ENCODE data around the gene UBE2R2.

UBE2R2 gene

DNA sequence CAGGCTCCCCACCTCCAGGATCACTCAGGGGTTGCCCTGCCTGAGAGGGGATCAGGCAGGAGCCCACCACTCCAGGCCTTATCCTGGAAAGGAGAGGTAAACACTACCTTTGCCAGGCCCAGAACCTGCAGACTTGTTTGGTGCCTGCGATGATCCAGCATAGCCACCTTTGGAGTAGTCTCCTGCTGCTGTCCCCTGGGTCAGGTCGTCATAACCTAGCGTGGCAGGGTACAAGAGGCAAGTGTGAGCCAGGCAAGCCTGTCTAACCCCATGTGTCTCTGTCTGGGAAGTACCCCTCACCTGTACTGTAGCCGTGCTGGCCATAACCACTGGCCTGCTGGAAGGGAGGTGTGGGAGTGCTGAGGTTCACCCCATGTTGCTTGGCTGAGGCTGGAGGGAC, 106.1 kb downstream of the UBE2R2 start:
- DNase-seq (ENCODE audit: low read depth): no peak
- H3K4me3 ChIP-seq (ENCODE audit: low read depth, low read length): no peak overlapping the region
- TF ChIP-seq, protein P1, sequence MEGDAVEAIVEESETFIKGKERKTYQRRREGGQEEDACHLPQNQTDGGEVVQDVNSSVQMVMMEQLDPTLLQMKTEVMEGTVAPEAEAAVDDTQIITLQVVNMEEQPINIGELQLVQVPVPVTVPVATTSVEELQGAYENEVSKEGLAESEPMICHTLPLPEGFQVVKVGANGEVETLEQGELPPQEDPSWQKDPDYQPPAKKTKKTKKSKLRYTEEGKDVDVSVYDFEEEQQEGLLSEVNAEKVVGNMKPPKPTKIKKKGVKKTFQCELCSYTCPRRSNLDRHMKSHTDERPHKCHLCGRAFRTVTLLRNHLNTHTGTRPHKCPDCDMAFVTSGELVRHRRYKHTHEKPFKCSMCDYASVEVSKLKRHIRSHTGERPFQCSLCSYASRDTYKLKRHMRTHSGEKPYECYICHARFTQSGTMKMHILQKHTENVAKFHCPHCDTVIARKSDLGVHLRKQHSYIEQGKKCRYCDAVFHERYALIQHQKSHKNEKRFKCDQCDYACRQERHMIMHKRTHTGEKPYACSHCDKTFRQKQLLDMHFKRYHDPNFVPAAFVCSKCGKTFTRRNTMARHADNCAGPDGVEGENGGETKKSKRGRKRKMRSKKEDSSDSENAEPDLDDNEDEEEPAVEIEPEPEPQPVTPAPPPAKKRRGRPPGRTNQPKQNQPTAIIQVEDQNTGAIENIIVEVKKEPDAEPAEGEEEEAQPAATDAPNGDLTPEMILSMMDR (IDR thresholded peaks at IDR 0.05; ENCODE audit: low read depth, low read length, missing control alignments): no peak

DNA sequence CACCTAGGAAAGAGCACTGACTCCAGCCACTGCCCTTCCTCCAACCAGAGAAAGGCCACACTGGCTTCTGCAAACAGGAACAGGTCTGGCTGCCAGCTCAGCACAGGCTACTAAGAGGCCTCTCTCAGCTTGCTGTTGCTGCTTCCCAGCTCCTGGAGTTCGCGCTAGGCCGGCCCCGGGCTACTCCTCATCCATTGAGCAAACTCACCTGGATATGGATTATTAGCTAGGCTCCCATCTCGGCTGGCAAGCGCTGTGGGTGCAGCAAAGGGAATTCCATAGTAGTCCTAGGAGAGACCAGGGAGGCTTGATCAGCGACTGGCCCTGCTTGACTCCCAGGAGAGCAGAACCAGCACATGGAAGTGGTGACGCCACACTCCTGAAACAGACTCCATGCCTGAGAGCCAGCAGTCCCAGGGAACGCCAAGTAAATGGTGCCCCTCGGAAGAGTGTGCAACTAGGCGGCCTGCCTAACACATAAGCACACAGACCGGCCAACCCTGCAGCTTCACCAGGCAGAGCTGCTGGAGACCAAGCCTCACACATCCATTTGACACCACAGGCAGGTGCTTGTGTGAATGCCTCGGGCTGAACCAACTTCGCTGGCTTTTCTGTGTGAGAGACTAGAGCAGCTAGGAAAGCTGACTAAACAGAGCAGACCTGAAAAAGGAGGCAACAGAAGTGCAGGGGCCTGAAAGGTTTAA, 107.2 kb downstream of the UBE2R2 start:
- no peak overlapping the region for H3K4me3 ChIP-seq (ENCODE audit: low read depth, low read length)
- no peak for DNase-seq (ENCODE audit: low read depth)
- TF ChIP-seq, protein P1 (IDR thresholded peaks at IDR 0.05; ENCODE audit: low read depth, low read length, missing control alignments): no peak

DNA sequence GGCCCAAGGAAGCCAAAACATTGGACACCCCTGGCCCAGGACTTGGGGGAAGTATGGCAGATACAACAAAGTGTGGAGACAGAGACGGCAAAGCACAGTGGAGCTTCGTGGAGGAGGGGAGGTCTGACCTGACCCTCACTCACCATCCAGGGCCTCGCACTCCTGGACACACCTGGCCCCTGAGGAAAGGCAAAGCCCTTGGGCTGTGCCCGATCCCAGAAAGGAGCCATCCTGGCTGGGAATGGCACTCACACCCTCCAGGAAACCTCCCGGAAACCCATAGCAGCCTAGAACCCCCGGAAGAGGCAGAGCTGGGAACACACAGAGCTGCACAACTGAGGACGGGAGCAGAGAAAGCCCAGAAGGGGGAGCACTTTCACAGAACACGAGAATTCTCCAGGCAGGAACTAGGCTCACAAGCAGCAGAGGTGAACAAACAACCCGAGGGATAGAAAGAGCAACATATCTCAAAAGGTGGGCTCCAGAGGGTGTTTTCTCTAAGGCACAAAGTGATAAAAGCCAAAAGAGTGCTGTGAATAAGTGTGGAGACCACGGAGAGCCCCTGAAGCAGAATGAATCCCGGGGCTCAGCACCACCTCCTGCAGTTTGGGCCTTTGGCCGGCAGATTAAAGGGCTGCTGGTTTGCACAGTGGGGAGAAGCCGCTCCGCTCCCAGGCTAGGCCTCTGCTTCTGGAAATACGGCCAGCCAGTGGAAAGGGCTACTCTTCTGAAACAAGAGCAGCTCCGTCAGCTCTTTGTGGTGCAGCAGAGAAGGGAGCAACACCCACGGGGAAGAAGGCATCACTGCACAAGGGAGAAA, 108.2 kb downstream of the UBE2R2 start:
- TF ChIP-seq, protein P1 (IDR thresholded peaks at IDR 0.05; ENCODE audit: low read depth, low read length, missing control alignments): peak; percentile 69
- no peak for DNase-seq (ENCODE audit: low read depth)
- H3K4me3 ChIP-seq (ENCODE audit: low read depth, low read length): no peak overlapping the region

DNA sequence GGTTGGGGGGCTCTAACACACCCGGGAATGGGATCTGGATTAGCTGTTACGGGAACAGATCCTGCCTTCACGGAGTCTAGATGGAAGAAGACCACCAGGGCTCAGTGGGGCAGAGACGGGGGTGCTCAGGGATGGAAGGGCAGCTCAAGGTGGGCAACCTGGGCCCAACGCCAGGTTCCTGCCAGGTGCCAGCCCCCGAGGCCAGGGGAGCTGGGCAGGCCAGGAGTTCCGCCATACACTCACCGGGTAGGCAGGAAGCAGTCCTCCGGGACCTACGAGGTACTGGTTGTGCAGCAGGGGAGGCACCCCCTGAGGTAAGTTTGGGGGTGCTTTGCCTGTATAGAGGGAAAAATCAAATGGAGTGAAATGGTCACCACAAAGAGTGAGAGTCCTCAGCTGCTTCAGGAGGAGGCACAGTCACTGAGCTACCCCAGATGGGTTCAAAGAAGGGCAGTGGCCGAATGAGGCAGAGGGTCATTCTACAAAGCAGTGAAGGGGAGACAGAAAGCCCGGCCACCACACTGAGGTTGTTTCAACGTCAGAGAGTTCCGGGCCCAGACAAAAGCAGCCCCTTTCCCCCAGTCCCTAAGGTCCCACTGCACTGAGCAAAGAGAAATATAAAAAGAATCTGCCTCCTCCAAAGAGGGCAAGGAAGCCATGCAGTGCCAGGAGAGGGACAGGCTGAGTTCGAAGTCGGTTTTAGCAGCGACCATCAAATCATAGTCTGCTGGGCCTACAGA, 110.0 kb downstream of the UBE2R2 start:
- H3K4me3 ChIP-seq (ENCODE audit: low read depth, low read length): no peak overlapping the region
- DNase-seq (ENCODE audit: low read depth): no peak
- TF ChIP-seq, protein P1 (IDR thresholded peaks at IDR 0.05; ENCODE audit: low read depth, low read length, missing control alignments): no peak

DNA sequence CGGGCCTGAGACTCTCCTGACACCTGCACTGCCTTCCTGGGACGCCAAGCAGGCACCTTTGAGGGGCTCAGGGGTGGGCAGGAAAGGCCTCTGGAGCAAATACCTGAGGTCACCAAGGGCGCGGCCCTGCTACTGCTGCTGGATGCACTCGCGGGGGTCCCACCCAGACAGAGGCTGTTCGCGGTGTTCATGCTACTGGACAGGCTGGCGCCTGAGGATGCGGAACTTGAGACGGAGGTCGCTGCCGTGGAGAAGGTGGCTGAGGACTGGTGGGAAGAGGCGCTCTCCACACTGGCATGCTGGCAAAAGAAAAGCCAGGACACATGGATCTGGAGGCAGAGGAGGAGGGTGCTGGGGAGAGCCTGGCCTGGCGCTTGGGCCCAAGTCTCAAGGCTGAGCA, 110.7 kb downstream of the UBE2R2 start:
- no peak overlapping the region for H3K4me3 ChIP-seq (ENCODE audit: low read depth, low read length)
- DNase-seq (ENCODE audit: low read depth): no peak
- TF ChIP-seq, protein P1 (IDR thresholded peaks at IDR 0.05; ENCODE audit: low read depth, low read length, missing control alignments): no peak

DNA sequence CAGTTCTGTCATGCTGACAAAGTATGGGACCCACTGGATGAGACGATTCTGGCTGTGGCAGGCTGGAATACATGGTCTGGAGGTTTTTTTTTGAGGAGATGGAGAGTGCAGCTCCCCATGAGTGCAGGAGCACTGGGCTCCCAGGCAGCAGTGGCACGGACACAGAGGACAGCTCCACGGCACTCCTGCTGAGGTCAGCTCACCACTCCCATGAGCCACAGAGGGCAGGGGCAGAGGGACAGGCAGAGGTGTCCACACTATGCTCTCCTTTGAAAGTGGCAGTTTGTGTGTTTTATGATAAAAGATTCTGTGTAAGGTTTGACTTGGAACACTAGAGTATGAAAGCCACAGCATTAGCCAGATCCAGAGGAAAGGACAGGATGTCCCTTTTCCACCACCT, 114.4 kb downstream of the UBE2R2 start:
- TF ChIP-seq, protein P1 (IDR thresholded peaks at IDR 0.05; ENCODE audit: low read depth, low read length, missing control alignments): no peak
- DNase-seq (ENCODE audit: low read depth): no peak
- H3K4me3 ChIP-seq (ENCODE audit: low read depth, low read length): no peak overlapping the region

Data from GM12864 (cell line).